CD4-positive, alpha-beta memory T cell (primary cell): Measurements from ENCODE around the gene TMEM26. TPM values are rescaled to one million over a fixed set of nuclear protein-coding genes. Genes with fewer than 3 reads are reported as not detected.

ENCODE experiments used
- CTCF ChIA-PET: fragments of 350-600 bp; sonication (Branson Sonifier 250); formaldehyde crosslinking; loops from one replicate; lab custom pipeline; 2021; ENCODE audit warnings: inconsistent platforms; ENCODE audit not compliant: partially characterized antibody; lab: Charles Lee
- POLR2A ChIA-PET: fragments of 350-600 bp; sonication (Branson Sonifier 250); formaldehyde crosslinking; loops from one replicate; lab custom pipeline; 2021; ENCODE audit not compliant: partially characterized antibody; lab: Charles Lee
- DNase-seq, 5 donors: peaks; one replicate each; pipeline versions ENCODE4 v3.0.0 to v3.0.0-alpha.2; 2020 to 2022; ENCODE audit warnings: mixed read lengths in 1 of 5
- H3K27ac ChIP-seq: one replicate; pipeline ENCODE4 v1.7.0; 2013; ENCODE audit warnings: low read depth, low read length
- H3K27me3 ChIP-seq: 2 replicates; pipeline ENCODE4 v1.7.0; 2013; ENCODE audit warnings: mild to moderate bottlenecking, low read length, moderate library complexity; ENCODE audit not compliant: insufficient read depth
- H3K36me3 ChIP-seq: 2 replicates; pipeline ENCODE4 v1.7.0; 2013; ENCODE audit warnings: mild to moderate bottlenecking, low read length, moderate library complexity; ENCODE audit not compliant: insufficient read depth
- H3K4me1 ChIP-seq: 2 replicates; pipeline ENCODE4 v1.7.0; 2013; ENCODE audit warnings: mild to moderate bottlenecking, low read length, moderate library complexity; ENCODE audit not compliant: insufficient read depth
- H3K4me3 ChIP-seq, 2 donors: one replicate each; pipeline ENCODE4 v1.7.0; 2013; ENCODE audit warnings: low read length in 2 of 2, mild to moderate bottlenecking in 1 of 2
- H3K9me3 ChIP-seq, 2 donors: one replicate each; pipeline ENCODE4 v1.7.0; 2013; ENCODE audit warnings: low read length in 2 of 2, control low read depth in 1 of 2; ENCODE audit not compliant: control insufficient read depth in 1 of 2
- H3K27ac Mint-ChIP-seq, 7 donors: one replicate each; pipeline ENCODE4 v1.8.0; 2020 to 2021; ENCODE audit warnings: mixed read lengths in 7 of 7, mild to moderate bottlenecking in 6 of 7, inconsistent platforms in 3 of 7, moderate library complexity in 3 of 7
- H3K27me3 Mint-ChIP-seq, 2 donors: one replicate each; pipeline ENCODE4 v1.8.0; 2020 to 2021; ENCODE audit warnings: mixed read lengths in 2 of 2
- H3K36me3 Mint-ChIP-seq, 2 donors: one replicate each; pipeline ENCODE4 v1.8.0; 2020 to 2021; ENCODE audit warnings: mixed read lengths in 2 of 2, inconsistent platforms in 1 of 2, mild to moderate bottlenecking in 1 of 2
- H3K4me1 Mint-ChIP-seq, 4 donors: one replicate each; pipeline ENCODE4 v1.8.0; 2020 to 2021; ENCODE audit warnings: mixed read lengths in 4 of 4, mild to moderate bottlenecking in 1 of 4
- H3K4me3 Mint-ChIP-seq, 8 donors: one replicate each; pipeline ENCODE4 v1.8.0; 2020 to 2021; ENCODE audit warnings: mixed read lengths in 8 of 8, mild to moderate bottlenecking in 7 of 8, moderate library complexity in 6 of 8, inconsistent platforms in 3 of 8
- H3K9me3 Mint-ChIP-seq, 8 donors: one replicate each; pipeline ENCODE4 v1.8.0; 2020 to 2021; ENCODE audit warnings: mixed read lengths in 8 of 8, mild to moderate bottlenecking in 5 of 8, inconsistent platforms in 3 of 8, moderate library complexity in 1 of 8
- intact Hi-C: fragments of 100-400 bp; cut with micrococcal nuclease; formaldehyde crosslinking; loops from one replicate; pipeline ENCODE4 v1.15.1; 2023
- polyA plus RNA-seq, 2 donors: library from polyadenylated mRNA; unstranded; fragments of 300-500 nt; fragmentation: Illumina TruSeq; gene quantifications; one replicate each; pipeline ENCODE4 v1.2.3, GENCODE V29; 2021
- total RNA-seq, 2 experiments: library from RNA; stranded (reverse); gene quantifications; one replicate each; pipeline ENCODE4 v1.2.3, GENCODE V29; 2021

Gene TMEM26
- total and polyA plus RNA-seq, 4 experiments from 2014 or later, result not detected

DNA sequence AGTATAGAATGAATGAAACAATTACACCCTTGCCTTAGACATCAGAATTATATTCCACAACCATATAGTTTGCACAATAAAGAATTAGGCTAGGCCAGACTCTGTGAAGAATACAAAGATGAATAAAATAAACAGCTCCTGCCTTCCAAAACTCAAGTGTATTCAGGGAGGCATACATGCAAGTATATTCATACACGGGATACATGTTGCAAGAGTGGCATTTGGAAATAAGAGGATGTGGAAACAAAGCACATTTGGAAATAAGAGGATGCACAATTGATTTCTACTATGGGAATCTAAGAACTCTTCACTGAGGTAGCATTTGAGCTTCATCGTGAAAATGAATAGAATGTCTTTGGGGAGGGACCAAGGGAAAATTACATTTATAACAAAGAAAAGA lies 27.0 kb upstream of the TMEM26 start:
- Mint-ChIP-seq H3K9me3 (peaks cover 0 to 3% (median 0%) of the 10 kb centered on the region in 8 donors), H3K4me1 (no peaks in the 10 kb centered on the region), H3K27me3 (peaks cover 6 to 11% of the 10 kb centered on the region in 2 donors), H3K36me3 (no peaks in the 10 kb centered on the region), H3K4me3 (no peak overlapping the region), H3K27ac (no peak overlapping the region)
- H3K9me3 ChIP-seq, result no peaks in the 10 kb centered on the region
- no peak for DNase-seq
- H3K27ac ChIP-seq, result no peak overlapping the region
- H3K4me3 ChIP-seq, result no peak overlapping the region
- intact Hi-C loops, result no loop called here
- POLR2A ChIA-PET, result no interaction called here
- CTCF ChIA-PET, result no interaction called here
- no peaks in the 10 kb centered on the region for H3K36me3 ChIP-seq
- H3K4me1 ChIP-seq, result no peaks in the 10 kb centered on the region
- no peaks in the 10 kb centered on the region for H3K27me3 ChIP-seq

DNA sequence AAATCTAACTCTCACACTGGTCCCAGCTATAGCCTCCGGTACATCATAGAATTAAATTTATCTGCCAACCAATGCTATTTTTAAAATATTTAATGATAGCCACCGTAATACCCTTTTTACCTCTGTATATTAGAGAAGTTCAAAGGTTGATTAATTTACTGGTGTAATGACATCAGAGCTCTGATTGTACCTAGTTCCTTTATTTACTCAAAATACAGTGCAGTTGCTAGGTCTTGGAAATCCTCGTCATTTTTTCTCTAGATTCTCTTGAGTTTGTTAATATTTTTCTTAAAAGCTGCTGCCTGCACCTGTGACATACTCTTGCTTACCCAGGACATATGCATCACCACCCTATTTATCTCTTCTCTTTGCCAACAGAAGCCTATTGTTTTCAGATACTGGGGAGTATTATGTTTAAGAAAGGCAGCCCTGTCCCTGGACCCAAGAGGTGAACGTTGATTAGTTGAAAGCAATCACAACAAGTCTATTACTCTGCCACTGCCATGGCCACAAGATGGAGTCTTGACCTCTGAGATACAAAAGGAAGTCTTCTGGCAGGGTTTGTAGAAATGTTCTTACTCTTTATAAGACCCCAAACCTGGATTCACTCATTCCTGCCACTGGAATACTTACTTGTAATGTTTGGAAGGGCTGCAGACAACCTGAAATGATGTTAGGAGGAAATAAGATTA lies 25.6 kb upstream of the TMEM26 start:
- H3K4me3 ChIP-seq, result no peak overlapping the region
- DNase-seq, result no peak
- H3K27me3 ChIP-seq, result no peaks in the 10 kb centered on the region
- H3K4me1 ChIP-seq, result no peaks in the 10 kb centered on the region
- intact Hi-C loops, result no loop called here
- CTCF ChIA-PET, result no interaction called here
- Mint-ChIP-seq H3K4me3 (no peak overlapping the region), H3K36me3 (no peaks in the 10 kb centered on the region), H3K4me1 (no peaks in the 10 kb centered on the region), H3K9me3 (peaks cover 0 to 6% (median 0%) of the 10 kb centered on the region in 8 donors), H3K27ac (no peak overlapping the region), H3K27me3 (peaks cover 6 to 11% of the 10 kb centered on the region in 2 donors)
- POLR2A ChIA-PET, result no interaction called here
- no peaks in the 10 kb centered on the region for H3K9me3 ChIP-seq
- no peaks in the 10 kb centered on the region for H3K36me3 ChIP-seq
- no peak overlapping the region for H3K27ac ChIP-seq

DNA sequence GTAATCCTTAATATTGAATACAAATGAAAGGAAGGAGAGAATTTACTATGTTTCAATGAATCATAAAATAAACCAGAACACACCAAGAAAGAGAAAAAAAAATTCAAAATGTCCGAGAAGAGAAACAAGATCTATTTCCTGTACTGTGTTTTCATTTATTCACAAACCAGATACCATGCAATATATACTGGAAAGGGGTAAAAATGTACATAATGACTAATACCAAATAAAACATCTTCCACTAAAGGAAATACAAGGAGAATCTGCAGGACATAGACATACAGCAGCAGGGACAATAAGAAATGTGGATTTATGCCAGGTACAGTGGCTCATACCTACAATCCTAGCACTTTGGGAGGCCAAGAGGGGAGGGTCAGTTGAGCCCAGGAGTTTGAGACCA lies 24.3 kb upstream of the TMEM26 start:
- peaks cover 0 to 6% (median 0%) of the 10 kb centered on the region in 8 donors for H3K9me3 Mint-ChIP-seq
- no peaks in the 10 kb centered on the region for H3K9me3 ChIP-seq
- no peak overlapping the region for H3K4me3 Mint-ChIP-seq
- ChIA-PET POLR2A (no interaction called here), CTCF (no interaction called here)
- no peaks in the 10 kb centered on the region for H3K4me1 Mint-ChIP-seq
- H3K27me3 Mint-ChIP-seq, result peaks cover 6 to 11% of the 10 kb centered on the region in 2 donors
- no peak overlapping the region for H3K4me3 ChIP-seq
- H3K27ac ChIP-seq, result no peak overlapping the region
- DNase-seq, result no peak
- H3K36me3 Mint-ChIP-seq, result no peaks in the 10 kb centered on the region
- intact Hi-C loops, result no loop called here
- no peaks in the 10 kb centered on the region for H3K36me3 ChIP-seq
- H3K4me1 ChIP-seq, result no peaks in the 10 kb centered on the region
- H3K27ac Mint-ChIP-seq, result no peak overlapping the region
- no peaks in the 10 kb centered on the region for H3K27me3 ChIP-seq

DNA sequence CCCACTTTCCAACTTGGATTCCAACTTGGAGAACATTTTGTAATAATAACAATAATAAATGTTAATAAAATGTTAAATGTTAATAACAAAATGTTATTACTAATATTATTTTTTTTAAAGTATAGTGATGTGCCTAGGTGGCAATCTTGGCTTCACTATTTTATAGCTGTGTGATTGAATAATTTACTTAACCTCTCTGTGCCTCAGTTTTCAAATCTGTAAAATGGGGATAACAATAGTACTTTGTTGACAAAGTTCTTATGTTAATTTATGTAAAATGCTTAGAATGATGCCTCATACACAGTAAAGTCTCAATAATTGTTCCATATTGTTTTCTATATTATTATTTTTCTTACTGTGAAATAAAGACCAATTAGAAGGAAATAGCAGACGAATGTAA lies 23.3 kb upstream of the TMEM26 start:
- Histone ChIP-seq H3K4me3 (no peak overlapping the region), H3K4me1 (no peaks in the 10 kb centered on the region), H3K36me3 (no peaks in the 10 kb centered on the region), H3K27me3 (no peaks in the 10 kb centered on the region), H3K9me3 (no peaks in the 10 kb centered on the region), H3K27ac (no peak overlapping the region)
- H3K4me1 Mint-ChIP-seq, result no peaks in the 10 kb centered on the region
- no peaks in the 10 kb centered on the region for H3K36me3 Mint-ChIP-seq
- intact Hi-C loops, result no loop called here
- peaks cover 6 to 11% of the 10 kb centered on the region in 2 donors for H3K27me3 Mint-ChIP-seq
- H3K27ac Mint-ChIP-seq, result no peak overlapping the region
- peaks cover 0 to 6% (median 0%) of the 10 kb centered on the region in 8 donors for H3K9me3 Mint-ChIP-seq
- ChIA-PET POLR2A (no interaction called here), CTCF (no interaction called here)
- no peak overlapping the region for H3K4me3 Mint-ChIP-seq
- DNase-seq, result no peak

GRCh38 chr10:61475449-61475873 lies 22.3 kb upstream of the TMEM26 start:
- H3K4me3 Mint-ChIP-seq, result no peak overlapping the region
- Histone ChIP-seq H3K9me3 (no peaks in the 10 kb centered on the region), H3K4me1 (no peaks in the 10 kb centered on the region), H3K27ac (no peak overlapping the region), H3K36me3 (no peaks in the 10 kb centered on the region), H3K27me3 (no peaks in the 10 kb centered on the region), H3K4me3 (no peak overlapping the region)
- POLR2A ChIA-PET, result no interaction called here
- H3K27me3 Mint-ChIP-seq, result peaks cover 6 to 11% of the 10 kb centered on the region in 2 donors
- peaks cover 0 to 4% (median 0%) of the 10 kb centered on the region in 8 donors for H3K9me3 Mint-ChIP-seq
- no peaks in the 10 kb centered on the region for H3K36me3 Mint-ChIP-seq
- DNase-seq, result no peak
- CTCF ChIA-PET, result no interaction called here
- H3K4me1 Mint-ChIP-seq, result no peaks in the 10 kb centered on the region
- intact Hi-C loops, result no loop called here
- H3K27ac Mint-ChIP-seq, result no peak overlapping the region

DNA sequence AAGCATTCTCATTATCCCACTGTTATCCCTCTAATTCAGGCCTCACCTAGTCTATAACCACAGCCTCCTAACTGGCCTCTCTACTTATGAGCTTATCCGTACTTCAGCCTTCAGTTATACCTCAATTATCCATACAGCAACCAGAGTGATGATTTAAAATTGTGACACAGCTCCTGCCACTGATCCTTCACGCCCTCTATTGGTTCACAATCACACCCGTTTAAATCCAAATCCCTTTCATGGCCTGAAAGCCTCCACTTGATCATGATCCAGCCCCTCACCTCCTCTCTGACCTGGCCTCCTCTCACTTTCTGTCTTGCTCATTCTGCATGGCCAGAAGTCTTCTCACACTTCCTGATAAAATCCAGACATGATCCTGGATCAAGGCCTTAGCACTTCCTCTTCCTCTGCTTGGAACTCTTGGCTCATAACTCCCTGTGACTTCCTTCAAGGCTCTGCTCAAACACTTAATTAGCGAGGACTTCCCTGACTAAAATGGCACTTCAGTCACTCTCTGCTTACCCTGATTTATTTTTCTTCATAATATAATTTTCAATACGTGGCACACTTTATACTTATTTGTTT lies 19.0 kb upstream of the TMEM26 start:
- H3K36me3 ChIP-seq, result no peaks in the 10 kb centered on the region
- Mint-ChIP-seq H3K27me3 (peaks cover 3 to 4% of the 10 kb centered on the region in 2 donors), H3K4me3 (no peak overlapping the region), H3K36me3 (no peaks in the 10 kb centered on the region), H3K27ac (no peak overlapping the region), H3K4me1 (no peaks in the 10 kb centered on the region), H3K9me3 (peaks cover 0 to 4% (median 0%) of the 10 kb centered on the region in 8 donors)
- no peak for DNase-seq
- no peaks in the 10 kb centered on the region for H3K4me1 ChIP-seq
- CTCF ChIA-PET, result no interaction called here
- POLR2A ChIA-PET, result no interaction called here
- no peak overlapping the region for H3K4me3 ChIP-seq
- intact Hi-C loops, result no loop called here
- no peaks in the 10 kb centered on the region for H3K9me3 ChIP-seq
- H3K27me3 ChIP-seq, result no peaks in the 10 kb centered on the region
- H3K27ac ChIP-seq, result no peak overlapping the region

DNA sequence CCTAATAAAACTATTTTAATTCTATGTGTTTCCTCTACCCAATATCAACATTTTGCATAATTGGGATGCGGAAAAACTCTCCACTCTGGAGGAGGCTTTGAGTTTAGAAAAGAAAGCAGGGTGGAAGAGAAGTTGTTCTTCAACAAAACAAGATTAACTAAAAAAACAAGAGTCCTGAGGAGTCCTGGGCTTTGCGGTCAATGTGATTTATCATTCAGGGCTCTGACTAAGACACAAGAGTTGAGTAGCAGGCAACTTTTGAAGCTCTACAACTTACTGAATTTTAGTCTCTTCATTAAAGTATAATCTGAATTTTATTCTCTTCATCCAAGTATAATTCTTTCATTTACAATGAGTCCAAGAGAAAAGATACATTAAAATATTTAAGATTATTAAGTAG lies 18.3 kb upstream of the TMEM26 start:
- H3K27ac Mint-ChIP-seq, result no peak overlapping the region
- no peaks in the 10 kb centered on the region for H3K36me3 Mint-ChIP-seq
- H3K27me3 Mint-ChIP-seq, result peaks cover 3 to 4% of the 10 kb centered on the region in 2 donors
- Histone ChIP-seq H3K27ac (no peak overlapping the region), H3K9me3 (no peaks in the 10 kb centered on the region), H3K27me3 (no peaks in the 10 kb centered on the region), H3K36me3 (no peaks in the 10 kb centered on the region), H3K4me3 (no peak overlapping the region), H3K4me1 (no peaks in the 10 kb centered on the region)
- ChIA-PET CTCF (no interaction called here), POLR2A (no interaction called here)
- H3K9me3 Mint-ChIP-seq, result peaks cover 0 to 4% (median 0%) of the 10 kb centered on the region in 8 donors
- intact Hi-C loops, result no loop called here
- no peak for DNase-seq
- no peaks in the 10 kb centered on the region for H3K4me1 Mint-ChIP-seq
- H3K4me3 Mint-ChIP-seq, result no peak overlapping the region
